ENCODE measurements around the gene CTSH. TPM values are rescaled to one million over a fixed set of nuclear protein-coding genes. Genes with fewer than 3 reads are reported as not detected.
A peak's percentile ranks its signal among the peaks of the same experiment; 100 is the strongest.

CTSH gene
- total and polyA plus RNA-seq, 2 donors from 2014 or later = 201 to 1,628 TPM

GRCh38 chr15:78895471-78895870 is 49.4 kb downstream of the CTSH start:
- intact Hi-C loops (cut with DNase I) = no loop called here
- TF ChIP-seq CTCF (IDR thresholded peaks at IDR 0.05; ENCODE audit: borderline replicate concordance, extremely low read depth, insufficient read depth) = no peak
- no peak overlapping the region for H3K4me3 ChIP-seq (ENCODE audit: low read length in 3 of 3)
- H3K27me3 ChIP-seq (ENCODE audit: control insufficient read depth, insufficient read depth, low read length) = no peaks in the 10 kb centered on the region
- H3K9ac ChIP-seq (ENCODE audit: low read length in 3 of 3) = no peak overlapping the region
- H3K36me3 ChIP-seq (ENCODE audit: control insufficient read depth in 2 of 3, insufficient read depth in 3 of 3, low read length in 3 of 3) = peaks cover 16 to 68% (median 38%) of the 10 kb centered on the region in 3 donors
- H3K4me1 ChIP-seq (ENCODE audit: control insufficient read depth in 2 of 3, insufficient read depth in 2 of 3, low read depth in 1 of 3, low read length in 3 of 3) = no peaks in the 10 kb centered on the region
- H3K27ac ChIP-seq (ENCODE audit: low read depth in 2 of 2, low read length in 2 of 2) = no peak overlapping the region
- H3K9me3 ChIP-seq (ENCODE audit: control insufficient read depth in 2 of 3, insufficient read depth in 1 of 3, low read length in 3 of 3) = no peaks in the 10 kb centered on the region
- DNase-seq (no peak), FAIRE-seq (no peak)

DNA sequence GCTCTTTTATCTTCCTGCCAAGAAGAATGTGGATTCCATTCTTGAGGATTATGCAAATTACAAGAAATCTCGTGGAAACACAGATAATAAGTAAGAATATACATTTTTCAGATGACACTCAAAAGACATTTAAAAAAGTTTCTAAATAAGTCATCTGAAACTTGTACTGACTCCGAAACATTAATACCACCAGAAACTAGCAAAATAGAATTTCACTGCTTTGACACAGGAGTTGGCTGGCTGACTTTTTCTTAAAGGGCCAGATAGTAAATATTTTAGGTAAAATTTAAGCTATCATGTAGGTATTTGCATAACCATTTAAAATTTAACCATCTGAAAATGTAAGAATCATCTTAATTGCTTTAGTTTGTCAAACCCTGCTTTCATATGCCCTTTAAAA is 51.3 kb downstream of the CTSH start:
- H3K36me3 ChIP-seq (ENCODE audit: control insufficient read depth in 2 of 3, insufficient read depth in 3 of 3, low read length in 3 of 3) = peaks cover 17 to 70% (median 35%) of the 10 kb centered on the region in 3 donors
- FAIRE-seq = no peak
- no peak for TF ChIP-seq CTCF (IDR thresholded peaks at IDR 0.05; ENCODE audit: borderline replicate concordance, extremely low read depth, insufficient read depth)

DNA sequence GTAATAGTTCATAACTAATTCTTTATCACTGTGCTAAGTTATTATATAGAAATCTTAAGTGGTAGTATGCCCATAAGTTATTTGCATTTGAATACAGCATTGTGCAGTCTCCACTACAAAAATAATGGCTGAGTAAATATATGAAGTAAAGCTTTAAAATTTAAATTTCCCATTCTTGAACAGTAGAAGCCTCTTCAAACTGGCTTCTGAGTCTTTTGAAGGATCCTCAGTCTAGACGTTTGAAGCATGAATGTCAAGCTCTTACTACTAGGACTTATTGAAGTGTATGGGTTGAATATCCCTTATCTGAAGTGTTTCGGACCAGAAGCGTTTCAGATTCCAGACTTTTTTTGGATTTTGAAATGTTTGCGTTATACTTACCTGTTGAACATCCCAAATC is 55.8 kb downstream of the CTSH start:
- DNase-seq = no peak
- Histone ChIP-seq H3K27ac (ENCODE audit: low read depth in 2 of 2, low read length in 2 of 2) (no peak overlapping the region), H3K36me3 (ENCODE audit: control insufficient read depth in 2 of 3, insufficient read depth in 3 of 3, low read length in 3 of 3) (peaks cover 18 to 61% (median 27%) of the 10 kb centered on the region in 3 donors), H3K4me1 (ENCODE audit: control insufficient read depth in 2 of 3, insufficient read depth in 2 of 3, low read depth in 1 of 3, low read length in 3 of 3) (peaks cover 0 to 12% (median 2%) of the 10 kb centered on the region in 3 donors), H3K9me3 (ENCODE audit: control insufficient read depth in 2 of 3, insufficient read depth in 1 of 3, low read length in 3 of 3) (no peaks in the 10 kb centered on the region), H3K4me3 (ENCODE audit: low read length in 3 of 3) (no peak overlapping the region), H3K9ac (ENCODE audit: low read length in 3 of 3) (no peak overlapping the region), H3K27me3 (ENCODE audit: control insufficient read depth, insufficient read depth, low read length) (no peaks in the 10 kb centered on the region)
- TF ChIP-seq CTCF (IDR thresholded peaks at IDR 0.05; ENCODE audit: borderline replicate concordance, extremely low read depth, insufficient read depth) = no peak
- no peak for FAIRE-seq
- intact Hi-C loops (cut with DNase I) = no loop called here

More for the DNA sequence above, 51.3 kb downstream of the CTSH start:
- no peaks in the 10 kb centered on the region for H3K27me3 ChIP-seq (ENCODE audit: control insufficient read depth, insufficient read depth, low read length)
- no peak overlapping the region for H3K9ac ChIP-seq (ENCODE audit: low read length in 3 of 3)
- no peak for DNase-seq
- no peak overlapping the region for H3K4me3 ChIP-seq (ENCODE audit: low read length in 3 of 3)
- H3K27ac ChIP-seq (ENCODE audit: low read depth in 2 of 2, low read length in 2 of 2) = no peak overlapping the region
- intact Hi-C loops (cut with DNase I) = no loop called here
- no peaks in the 10 kb centered on the region for H3K9me3 ChIP-seq (ENCODE audit: control insufficient read depth in 2 of 3, insufficient read depth in 1 of 3, low read length in 3 of 3)
- no peaks in the 10 kb centered on the region for H3K4me1 ChIP-seq (ENCODE audit: control insufficient read depth in 2 of 3, insufficient read depth in 2 of 3, low read depth in 1 of 3, low read length in 3 of 3)

- Histone ChIP-seq H3K36me3 (ENCODE audit: control insufficient read depth in 2 of 3, insufficient read depth in 3 of 3, low read length in 3 of 3) (peaks cover 6 to 15% (median 7%) of the 10 kb centered on the region in 3 donors), H3K9ac (ENCODE audit: low read length in 3 of 3) (no peak overlapping the region), H3K9me3 (ENCODE audit: control insufficient read depth in 2 of 3, insufficient read depth in 1 of 3, low read length in 3 of 3) (no peaks in the 10 kb centered on the region), H3K27ac (ENCODE audit: low read depth in 2 of 2, low read length in 2 of 2) (peak overlapping the region in 1 of 2 donors; percentile 28), H3K4me3 (ENCODE audit: low read length in 3 of 3) (no peak overlapping the region), H3K4me1 (ENCODE audit: control insufficient read depth in 2 of 3, insufficient read depth in 2 of 3, low read depth in 1 of 3, low read length in 3 of 3) (peaks cover 2 to 27% (median 14%) of the 10 kb centered on the region in 3 donors), H3K27me3 (ENCODE audit: control insufficient read depth, insufficient read depth, low read length) (no peaks in the 10 kb centered on the region)
- DNase-seq (no peak), FAIRE-seq (no peak)
- TF ChIP-seq CTCF (IDR thresholded peaks at IDR 0.05; ENCODE audit: borderline replicate concordance, extremely low read depth, insufficient read depth) = no peak
- intact Hi-C loops (cut with DNase I) = no loop called here
Measured at GRCh38 chr15:78881681-78882080, 63.2 kb downstream of the CTSH start.
